ENCODE results near the gene LIPT2. TPM values are rescaled to one million over a fixed set of nuclear protein-coding genes. Genes with fewer than 3 reads are reported as not detected.

The LIPT2 gene
- total and polyA plus RNA-seq, 2 experiments from 2014 or later: 8.2 to 16.9 TPM

- peak overlapping the region; percentile 70 for H3K4me3 ChIP-seq
- H3K9me2 ChIP-seq (ENCODE audit: insufficient read depth): peaks cover 11% of the 10 kb centered on the region; the same call in 1 of the 2 replicates
- DNase-seq (ENCODE audit: low spot score) (peak; percentile 90), ATAC-seq (peak; percentile 83)
- Mint-ChIP-seq H3K4me1 (peaks cover 17% of the 10 kb centered on the region), H3K27ac (peak overlapping the region; percentile 87), H3K4me3 (peak overlapping the region; percentile 77), H3K9me3 (peaks cover 23% of the 10 kb centered on the region), H3K27me3 (ENCODE audit: insufficient read depth, low read depth, poor library complexity) (peaks cover 7% of the 10 kb centered on the region), H3K36me3 (ENCODE audit: low read depth) (peaks cover 29% of the 10 kb centered on the region)
- TF ChIP-seq, protein P1, sequence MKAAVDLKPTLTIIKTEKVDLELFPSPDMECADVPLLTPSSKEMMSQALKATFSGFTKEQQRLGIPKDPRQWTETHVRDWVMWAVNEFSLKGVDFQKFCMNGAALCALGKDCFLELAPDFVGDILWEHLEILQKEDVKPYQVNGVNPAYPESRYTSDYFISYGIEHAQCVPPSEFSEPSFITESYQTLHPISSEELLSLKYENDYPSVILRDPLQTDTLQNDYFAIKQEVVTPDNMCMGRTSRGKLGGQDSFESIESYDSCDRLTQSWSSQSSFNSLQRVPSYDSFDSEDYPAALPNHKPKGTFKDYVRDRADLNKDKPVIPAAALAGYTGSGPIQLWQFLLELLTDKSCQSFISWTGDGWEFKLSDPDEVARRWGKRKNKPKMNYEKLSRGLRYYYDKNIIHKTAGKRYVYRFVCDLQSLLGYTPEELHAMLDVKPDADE (IDR thresholded peaks at IDR 0.05): 0 out of 2 replicates have a peak, but pooled peaks have one; percentile 16
- TF ChIP-seq STAT1 (IDR thresholded peaks at IDR 0.05; ENCODE audit: unreplicated experiment): no peak
- TF ChIP-seq CTCF (conservative IDR thresholded peaks at IDR 0.05; ENCODE audit: low read depth in 2 of 2): 0 out of 4 replicates have a peak, but pooled peaks of 1 of the 2 experiments have one; percentile 23
- peak overlapping the region; percentile 89 for H3K27ac ChIP-seq (ENCODE audit: low read depth)
- H3K4me2 ChIP-seq: peak overlapping the region; percentile 79
- peak overlapping the region; percentile 76; the same call in 1 of the 2 replicates for H2AFZ ChIP-seq
- no peaks in the 10 kb centered on the region for H3K79me2 ChIP-seq (replicated peaks; ENCODE audit: insufficient read depth)
- H3K4me1 ChIP-seq (ENCODE audit: insufficient read depth): peaks cover 9% of the 10 kb centered on the region
- no peaks in the 10 kb centered on the region for H4K20me1 ChIP-seq (replicated peaks; ENCODE audit: insufficient read depth)
- H3K36me3 ChIP-seq (ENCODE audit: insufficient read depth): no peaks in the 10 kb centered on the region
- no peaks in the 10 kb centered on the region for H3K27me3 ChIP-seq (ENCODE audit: insufficient read depth)
- no peaks in the 10 kb centered on the region; the same call in 1 of the 2 replicates for H3F3A ChIP-seq (replicated peaks; ENCODE audit: low read depth)
Measured at GRCh38 chr11:74493791-74494630, 487 bp upstream of the LIPT2 start.

- Histone ChIP-seq H3K27ac (ENCODE audit: low read depth) (peak overlapping the region; percentile 89), H3K4me2 (peak overlapping the region; percentile 79), H4K20me1 (replicated peaks; ENCODE audit: insufficient read depth) (no peaks in the 10 kb centered on the region), H3K4me1 (ENCODE audit: insufficient read depth) (peaks cover 9% of the 10 kb centered on the region), H3F3A (replicated peaks; ENCODE audit: low read depth) (no peaks in the 10 kb centered on the region; the same call in 1 of the 2 replicates), H2AFZ (peak overlapping the region; percentile 96; the same call in 1 of the 2 replicates), H3K79me2 (replicated peaks; ENCODE audit: insufficient read depth) (no peaks in the 10 kb centered on the region), H3K36me3 (ENCODE audit: insufficient read depth) (no peaks in the 10 kb centered on the region), H3K27me3 (ENCODE audit: insufficient read depth) (no peaks in the 10 kb centered on the region), H3K9me2 (ENCODE audit: insufficient read depth) (peaks cover 11% of the 10 kb centered on the region; the same call in 1 of the 2 replicates), H3K4me3 (peak overlapping the region; percentile 70; the same call in 1 of the 2 replicates)
- Mint-ChIP-seq H3K9me3 (peaks cover 16% of the 10 kb centered on the region), H3K36me3 (ENCODE audit: low read depth) (peaks cover 22% of the 10 kb centered on the region), H3K27ac (peak overlapping the region; percentile 95), H3K27me3 (ENCODE audit: insufficient read depth, low read depth, poor library complexity) (peaks cover 10% of the 10 kb centered on the region), H3K4me1 (peaks cover 17% of the 10 kb centered on the region), H3K4me3 (peak overlapping the region; percentile 78)
- DNase-seq (ENCODE audit: low spot score) (peak; percentile 2), ATAC-seq (no peak)
- TF ChIP-seq ZNF331 (CRISPR knock-in tag; IDR thresholded peaks at IDR 0.05; ENCODE audit: low read depth) (no peak), EZH2 (IDR thresholded peaks at IDR 0.05; ENCODE audit: low read depth, unreplicated experiment) (no peak), POLR2AphosphoS5 (IDR thresholded peaks at IDR 0.05; ENCODE audit: low read depth) (no peak), JUNB (IDR thresholded peaks at IDR 0.05; ENCODE audit: unreplicated experiment) (no peak), ZNF114 (CRISPR knock-in tag; IDR thresholded peaks at IDR 0.05) (no peak)
- TF ChIP-seq, protein P1 (IDR thresholded peaks at IDR 0.05): no peak
- TF ChIP-seq, protein P2, sequence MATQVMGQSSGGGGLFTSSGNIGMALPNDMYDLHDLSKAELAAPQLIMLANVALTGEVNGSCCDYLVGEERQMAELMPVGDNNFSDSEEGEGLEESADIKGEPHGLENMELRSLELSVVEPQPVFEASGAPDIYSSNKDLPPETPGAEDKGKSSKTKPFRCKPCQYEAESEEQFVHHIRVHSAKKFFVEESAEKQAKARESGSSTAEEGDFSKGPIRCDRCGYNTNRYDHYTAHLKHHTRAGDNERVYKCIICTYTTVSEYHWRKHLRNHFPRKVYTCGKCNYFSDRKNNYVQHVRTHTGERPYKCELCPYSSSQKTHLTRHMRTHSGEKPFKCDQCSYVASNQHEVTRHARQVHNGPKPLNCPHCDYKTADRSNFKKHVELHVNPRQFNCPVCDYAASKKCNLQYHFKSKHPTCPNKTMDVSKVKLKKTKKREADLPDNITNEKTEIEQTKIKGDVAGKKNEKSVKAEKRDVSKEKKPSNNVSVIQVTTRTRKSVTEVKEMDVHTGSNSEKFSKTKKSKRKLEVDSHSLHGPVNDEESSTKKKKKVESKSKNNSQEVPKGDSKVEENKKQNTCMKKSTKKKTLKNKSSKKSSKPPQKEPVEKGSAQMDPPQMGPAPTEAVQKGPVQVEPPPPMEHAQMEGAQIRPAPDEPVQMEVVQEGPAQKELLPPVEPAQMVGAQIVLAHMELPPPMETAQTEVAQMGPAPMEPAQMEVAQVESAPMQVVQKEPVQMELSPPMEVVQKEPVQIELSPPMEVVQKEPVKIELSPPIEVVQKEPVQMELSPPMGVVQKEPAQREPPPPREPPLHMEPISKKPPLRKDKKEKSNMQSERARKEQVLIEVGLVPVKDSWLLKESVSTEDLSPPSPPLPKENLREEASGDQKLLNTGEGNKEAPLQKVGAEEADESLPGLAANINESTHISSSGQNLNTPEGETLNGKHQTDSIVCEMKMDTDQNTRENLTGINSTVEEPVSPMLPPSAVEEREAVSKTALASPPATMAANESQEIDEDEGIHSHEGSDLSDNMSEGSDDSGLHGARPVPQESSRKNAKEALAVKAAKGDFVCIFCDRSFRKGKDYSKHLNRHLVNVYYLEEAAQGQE (IDR thresholded peaks at IDR 0.05; ENCODE audit: unreplicated experiment): no peak
Measured at GRCh38 chr11:74492084-74492483, 1.4 kb downstream of the LIPT2 start.
